Ammon's horn (tissue), 1 donor: ENCODE measurements around the gene BCAS1.

Source experiments
- DNase-seq: peaks from one replicate; pipeline ENCODE4 v3.0.0-alpha.2; 2016; ENCODE audit warnings: low spot score

The BCAS1 gene, protein sequence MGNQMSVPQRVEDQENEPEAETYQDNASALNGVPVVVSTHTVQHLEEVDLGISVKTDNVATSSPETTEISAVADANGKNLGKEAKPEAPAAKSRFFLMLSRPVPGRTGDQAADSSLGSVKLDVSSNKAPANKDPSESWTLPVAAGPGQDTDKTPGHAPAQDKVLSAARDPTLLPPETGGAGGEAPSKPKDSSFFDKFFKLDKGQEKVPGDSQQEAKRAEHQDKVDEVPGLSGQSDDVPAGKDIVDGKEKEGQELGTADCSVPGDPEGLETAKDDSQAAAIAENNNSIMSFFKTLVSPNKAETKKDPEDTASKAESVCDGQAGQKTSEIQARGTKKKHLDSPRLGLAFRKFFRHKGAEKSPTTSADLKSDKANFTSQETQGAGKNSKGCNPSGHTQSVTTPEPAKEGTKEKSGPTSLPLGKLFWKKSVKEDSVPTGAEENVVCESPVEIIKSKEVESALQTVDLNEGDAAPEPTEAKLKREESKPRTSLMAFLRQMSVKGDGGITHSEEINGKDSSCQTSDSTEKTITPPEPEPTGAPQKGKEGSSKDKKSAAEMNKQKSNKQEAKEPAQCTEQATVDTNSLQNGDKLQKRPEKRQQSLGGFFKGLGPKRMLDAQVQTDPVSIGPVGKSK

DNA sequence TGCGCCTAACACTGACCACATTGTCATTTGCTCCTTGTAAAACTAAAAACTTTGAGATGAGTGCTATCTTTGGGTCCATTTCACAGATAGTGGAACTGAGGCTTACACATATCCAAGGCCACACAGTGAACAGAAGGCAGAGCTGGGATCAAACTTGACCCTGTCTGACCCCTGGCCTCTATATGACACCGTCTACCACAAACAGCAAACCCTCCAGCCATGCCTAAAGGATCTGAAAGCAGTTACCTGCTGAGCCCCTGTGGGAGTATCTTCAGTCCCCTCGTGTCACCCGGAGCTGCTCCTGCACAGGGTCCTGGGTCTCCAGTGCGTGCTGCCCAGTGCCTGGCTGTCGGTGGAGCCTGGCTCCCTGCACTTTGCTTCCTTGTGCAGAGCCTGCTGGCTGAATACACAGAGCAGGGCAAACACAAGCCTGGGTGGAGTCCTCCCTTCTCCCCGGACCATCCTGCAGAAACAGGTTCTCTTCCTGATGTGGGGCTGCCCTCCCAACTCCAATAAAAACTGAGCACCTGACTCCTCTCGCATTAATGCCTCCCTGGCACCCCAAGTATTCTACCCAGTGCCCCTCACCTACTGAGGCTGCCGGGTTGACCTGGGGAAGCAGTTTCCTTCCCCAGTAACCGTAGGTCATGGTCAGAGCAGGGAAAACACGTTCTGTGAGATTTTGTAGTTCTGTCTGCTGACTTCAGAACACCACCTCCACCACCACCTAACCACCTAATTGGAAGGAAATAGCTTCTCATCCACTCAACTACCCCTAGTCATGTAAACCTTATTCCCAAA, at the start of gene BCAS1:
Gene BCAS1 (minus strand): TSS at position 408 of the 801 bp plus-strand sequence. CDS start 11,876 bp downstream, outside the sequence.
- no peak for DNase-seq

DNA sequence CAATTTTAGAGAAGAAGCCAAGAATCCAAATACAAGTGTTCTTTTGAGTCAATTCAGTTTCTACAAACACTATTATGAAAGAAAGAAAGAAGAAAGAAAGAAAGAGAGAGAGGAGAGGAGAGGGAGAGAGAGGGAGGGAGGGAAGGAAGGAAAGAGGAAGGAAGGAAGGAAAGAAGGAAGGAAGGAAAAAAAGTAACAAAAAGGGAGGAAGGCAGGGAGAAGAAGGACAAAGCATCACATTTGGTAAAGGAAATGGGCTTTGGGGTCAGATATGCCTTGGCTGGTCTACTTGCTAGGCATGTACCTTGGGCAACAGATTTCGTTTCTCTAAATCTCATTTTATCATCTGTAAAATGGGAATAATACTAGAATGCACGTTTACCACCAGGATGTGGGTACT, 49.4 kb upstream of the BCAS1 start:
- no peak for DNase-seq

DNA sequence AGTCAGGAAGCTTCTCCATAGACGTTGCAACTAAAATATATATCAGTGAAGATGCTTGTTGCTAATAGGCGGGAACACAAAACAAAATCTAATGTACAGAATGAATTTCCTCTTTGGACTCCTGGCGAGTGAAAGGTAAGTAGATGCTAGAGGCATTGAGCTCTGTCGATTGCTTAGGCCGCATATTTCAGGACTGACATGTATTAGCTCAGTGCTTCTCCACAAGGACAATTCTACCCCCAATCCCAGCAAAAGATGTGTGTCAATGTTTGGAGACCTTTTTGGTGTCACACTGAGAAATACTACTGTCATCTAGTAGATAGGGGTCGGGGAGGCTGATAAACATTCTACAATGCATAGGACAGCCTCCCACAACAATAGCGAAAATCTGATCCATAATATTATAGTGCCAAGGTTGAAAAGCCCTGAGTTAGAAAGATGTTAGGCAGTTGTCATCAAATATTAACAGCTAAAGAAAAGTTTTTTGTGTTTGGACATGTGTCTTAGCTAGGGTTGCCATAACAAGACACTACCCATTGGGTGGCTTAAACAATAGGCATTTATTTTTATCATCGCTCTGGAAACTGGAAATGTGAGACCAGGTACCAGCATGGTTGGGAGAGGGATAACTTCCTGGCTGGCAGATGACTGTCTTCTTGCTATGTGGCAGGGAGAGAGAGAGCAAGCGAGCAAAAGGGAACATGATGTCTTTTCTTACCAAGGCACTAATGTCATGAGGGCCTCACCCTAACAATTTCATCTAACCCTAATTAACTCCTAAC, 48.0 kb upstream of the BCAS1 start:
- DNase-seq: no peak

DNA sequence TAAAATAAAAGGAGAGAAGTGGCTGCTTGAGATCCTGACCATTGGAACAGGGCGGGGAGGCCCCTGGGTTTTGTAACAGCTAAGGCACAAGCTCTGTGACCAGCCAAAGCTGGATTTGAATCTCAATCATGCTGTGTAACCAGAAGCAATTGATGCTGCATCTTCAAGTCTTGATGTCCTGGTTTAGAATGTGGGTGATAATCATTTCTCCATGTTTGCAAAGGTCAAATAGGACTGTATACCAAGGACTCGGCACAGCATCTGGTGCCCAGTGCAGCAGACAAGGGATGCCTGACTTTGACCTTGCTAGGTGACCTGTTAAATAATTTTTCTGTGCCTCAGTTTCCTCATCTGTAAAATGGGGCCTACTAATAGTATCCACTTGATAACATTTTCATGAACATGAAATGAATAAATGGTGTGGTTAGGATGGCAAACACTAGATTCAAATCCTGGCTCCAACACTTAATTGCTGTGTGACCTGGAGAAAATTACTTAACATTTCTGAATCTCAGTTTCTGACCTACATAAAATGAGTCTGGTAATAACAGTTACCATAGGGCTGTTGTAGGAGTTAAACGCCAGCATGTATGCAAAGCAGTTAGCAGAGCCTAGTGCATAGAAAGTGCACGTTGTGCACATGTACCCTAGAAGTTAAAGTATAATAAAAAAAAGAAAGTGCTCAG, 46.3 kb upstream of the BCAS1 start:
- DNase-seq: no peak

DNA sequence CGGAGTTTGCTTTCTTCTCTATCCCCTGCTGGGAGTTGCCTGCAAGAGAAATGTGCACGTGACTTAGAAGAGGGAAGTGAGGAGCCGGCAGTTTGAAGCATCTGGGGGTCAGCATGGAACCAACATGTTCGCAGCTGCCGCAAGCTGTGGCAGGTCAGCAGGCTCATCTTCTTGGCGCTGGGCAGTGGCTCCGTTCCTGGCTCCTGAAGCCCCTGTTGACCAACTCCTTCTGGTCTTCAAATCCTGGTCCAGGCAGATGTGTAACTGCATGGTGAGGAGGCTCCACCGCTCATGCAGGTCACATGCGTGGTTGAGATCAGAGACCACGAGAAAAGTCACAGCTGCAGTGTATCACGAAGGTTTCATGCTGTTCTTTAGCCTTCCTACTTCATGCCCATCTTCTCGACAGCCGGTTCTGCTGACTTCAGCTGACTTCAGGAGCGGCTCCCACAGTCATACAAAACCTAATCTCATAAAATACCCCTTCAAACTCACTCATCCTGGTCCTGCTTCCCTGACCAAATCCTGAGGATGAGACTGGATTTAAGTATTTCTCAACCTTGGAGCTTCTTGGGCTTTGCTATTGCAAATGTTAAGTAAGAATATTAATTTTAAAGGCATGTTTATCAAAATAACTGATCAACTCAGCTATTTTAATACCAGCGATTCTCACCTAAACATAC, 44.9 kb upstream of the BCAS1 start:
- DNase-seq: no peak

DNA sequence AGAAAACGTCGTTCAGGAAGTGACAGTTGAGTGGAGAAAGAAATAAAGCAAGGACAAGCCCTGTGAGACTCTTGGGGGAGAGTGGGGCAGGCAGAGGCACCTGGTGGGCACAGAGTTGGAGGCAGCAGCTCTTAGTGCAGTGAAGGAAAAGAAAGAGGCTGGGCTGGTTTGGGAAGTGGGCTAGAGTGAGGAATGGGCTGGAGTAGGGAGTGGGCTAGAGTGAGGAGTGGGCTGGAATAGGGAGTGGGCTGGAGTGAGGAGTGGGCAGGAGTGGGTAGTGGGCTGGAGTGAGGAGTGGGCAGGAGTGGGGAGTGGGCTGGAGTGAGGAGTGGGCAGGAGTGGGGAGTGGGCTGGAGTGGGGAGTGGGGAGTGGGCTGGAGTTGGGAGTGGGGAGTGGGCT, 43.7 kb upstream of the BCAS1 start:
- DNase-seq: no peak

DNA sequence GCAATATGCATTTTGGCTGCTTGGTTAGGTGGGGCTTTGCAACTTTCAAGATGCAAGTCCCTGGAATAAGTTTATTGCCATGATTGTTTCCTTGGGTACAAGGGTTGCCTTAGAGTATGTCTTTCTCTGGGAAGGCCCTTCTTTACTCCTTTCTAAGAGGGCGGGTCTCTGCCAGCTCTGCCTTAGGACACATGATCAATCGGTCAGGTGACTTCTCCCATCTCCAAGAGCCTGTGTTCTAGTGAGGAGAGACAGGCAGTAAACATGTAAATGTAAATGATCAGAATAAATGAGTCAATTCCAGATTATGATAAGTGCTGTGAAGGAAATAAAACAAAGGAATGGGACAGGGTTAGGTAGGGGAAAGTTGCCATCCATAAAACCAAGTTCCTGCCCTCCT, 43.2 kb upstream of the BCAS1 start:
- DNase-seq: no peak

DNA sequence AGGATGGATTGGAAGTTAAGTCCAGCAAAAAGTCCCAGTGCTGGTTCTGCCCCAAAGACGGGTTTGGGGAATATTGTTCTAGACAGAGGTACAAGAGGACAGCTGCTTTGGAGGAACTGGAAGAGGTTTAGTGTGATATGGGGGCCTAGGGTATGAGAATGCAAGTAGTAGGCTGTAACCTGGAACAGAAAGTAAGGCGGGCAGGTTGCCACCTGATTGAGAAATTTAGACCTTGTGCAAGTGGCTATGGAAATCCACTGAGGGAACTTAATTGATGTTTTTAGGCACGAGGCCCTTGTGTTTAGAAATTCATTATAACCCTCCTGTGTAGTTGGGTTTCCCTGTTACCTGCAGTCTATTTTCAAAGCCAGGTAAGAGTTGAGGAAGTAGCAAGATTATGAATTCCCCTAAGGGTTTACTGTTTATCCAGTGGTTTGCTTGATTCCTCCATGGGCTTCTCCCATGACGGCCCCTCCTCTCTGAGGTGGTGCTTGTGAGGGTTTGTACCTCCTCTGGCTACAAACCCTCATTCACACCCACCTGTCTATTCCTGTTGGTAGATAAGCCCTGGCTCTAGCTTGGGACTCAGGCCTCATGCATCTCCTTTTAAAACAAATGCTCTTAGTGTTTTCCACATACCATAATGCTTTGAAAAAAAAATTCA, 42.0 kb upstream of the BCAS1 start:
- no peak for DNase-seq

DNA sequence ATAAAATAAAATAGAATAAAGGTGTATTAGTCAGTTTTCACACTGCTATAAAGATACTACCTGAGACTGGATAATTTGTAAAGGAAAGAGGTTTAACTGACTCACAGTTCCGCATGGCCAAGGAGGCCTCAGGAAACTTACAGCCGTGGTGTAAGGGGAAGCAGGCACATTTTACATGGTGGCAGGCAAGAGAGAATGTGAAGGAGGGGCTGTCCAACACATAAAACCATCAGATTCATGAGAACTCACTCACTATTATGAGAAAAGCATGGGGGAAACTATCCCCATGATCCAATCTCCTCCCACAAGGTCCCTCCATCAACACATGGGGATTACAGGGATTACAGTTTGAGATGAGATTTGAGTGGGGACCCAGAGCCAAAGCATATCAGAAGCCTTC, 41.1 kb upstream of the BCAS1 start:
- no peak for DNase-seq

DNA sequence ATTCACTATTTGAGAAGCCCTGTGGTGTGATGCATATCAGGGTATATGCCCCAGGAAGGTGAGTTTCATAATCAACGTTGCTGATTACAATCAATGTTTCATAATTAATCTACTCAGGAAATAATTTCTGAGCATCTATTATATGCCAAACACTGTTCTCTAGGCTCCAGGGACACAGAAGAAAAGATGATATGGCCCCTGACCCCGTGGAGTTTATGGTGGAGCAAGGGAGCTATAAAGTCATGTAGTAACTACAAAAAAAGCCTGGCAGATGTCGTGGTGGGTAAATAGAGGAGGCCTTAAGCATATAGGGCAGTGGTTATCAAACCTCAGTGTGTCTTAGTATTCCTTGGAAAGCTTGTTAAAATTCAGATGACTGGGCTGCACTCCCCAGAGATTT, 40.1 kb upstream of the BCAS1 start:
- DNase-seq: no peak

DNA sequence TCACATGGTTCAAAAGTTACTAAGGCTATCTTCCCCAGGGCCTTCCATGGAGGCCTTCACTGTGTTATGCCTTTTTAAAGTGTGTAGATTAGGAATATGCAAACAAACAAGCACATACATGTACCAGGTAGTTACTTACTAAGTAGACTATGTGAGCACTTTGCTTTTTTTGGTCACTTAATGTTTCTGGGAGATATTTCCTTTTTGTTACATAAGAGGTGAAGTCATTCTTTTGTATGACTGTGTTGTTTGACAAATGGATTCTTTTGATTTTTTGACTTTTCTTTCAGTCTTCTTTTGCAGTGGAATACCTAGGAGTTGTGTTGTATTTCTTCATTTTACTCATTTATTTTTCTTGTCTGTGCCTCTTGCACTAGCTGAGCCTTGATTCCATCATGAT, 39.6 kb upstream of the BCAS1 start:
- DNase-seq: no peak

DNA sequence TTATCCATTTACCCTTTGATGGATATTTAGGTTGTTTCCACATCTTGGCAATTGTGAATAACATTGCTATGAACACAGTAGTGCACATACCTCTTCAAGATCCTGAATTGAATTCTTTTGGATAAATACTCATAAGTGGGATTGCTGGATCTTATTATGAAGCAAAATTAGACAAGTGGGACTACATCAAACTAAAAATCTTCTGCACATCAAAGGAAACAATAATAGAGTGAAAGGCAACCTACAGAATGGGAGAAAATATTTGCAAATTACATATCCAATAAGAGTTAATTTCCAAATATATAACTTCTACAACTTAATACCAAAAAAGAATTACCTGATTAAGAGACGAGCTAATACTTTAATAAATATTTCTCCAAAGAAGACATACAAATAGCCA, 38.4 kb upstream of the BCAS1 start:
- no peak for DNase-seq

DNA sequence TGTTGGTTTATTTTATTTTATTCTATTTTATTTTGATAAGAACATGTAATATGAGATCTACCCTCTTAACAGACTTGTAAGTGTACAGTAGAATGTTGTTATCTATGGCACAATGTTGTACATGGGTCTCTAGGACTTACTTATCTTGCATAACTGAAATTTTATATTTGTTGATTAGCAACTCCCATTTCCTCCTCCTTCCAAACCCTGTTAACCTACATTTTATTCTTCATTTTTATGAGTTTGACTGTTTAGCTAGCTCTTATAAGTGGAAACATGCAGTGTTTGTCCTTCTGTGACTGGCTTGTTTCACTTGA, 37.9 kb upstream of the BCAS1 start:
- DNase-seq: no peak

DNA sequence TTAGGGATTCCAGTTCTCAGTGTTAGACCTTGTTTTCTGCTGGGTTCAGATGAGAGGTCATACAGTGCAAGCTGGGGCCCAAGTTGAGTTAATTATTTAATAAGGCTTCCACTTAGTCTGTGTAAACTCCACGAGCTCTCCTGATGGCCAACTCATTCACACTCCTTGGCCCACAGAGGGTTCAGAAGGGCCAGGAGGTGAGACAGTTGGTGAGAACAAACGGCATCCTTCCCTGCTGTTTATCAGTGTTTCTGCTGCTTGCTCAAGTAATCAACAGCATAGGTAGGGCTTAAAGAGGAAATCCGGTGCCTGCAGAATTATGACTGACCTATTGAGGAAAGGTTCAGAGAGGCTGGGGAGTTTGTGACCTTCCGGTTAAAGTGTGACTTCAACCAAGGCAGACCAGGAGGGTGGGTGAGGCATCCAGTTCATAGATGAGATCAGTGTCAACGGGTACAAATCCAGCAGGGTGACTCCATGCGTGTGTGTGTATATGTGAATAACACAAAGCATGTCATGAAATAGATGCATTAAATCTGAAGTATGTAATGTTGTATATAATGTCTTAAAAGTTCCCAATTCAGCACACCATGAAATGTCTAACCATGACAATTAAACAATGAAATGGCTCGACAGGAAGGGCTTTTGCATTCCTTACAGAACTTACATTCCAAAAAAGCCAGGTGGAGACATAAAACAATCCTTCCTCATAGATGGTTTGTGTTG, 37.4 kb upstream of the BCAS1 start:
- no peak for DNase-seq

DNA sequence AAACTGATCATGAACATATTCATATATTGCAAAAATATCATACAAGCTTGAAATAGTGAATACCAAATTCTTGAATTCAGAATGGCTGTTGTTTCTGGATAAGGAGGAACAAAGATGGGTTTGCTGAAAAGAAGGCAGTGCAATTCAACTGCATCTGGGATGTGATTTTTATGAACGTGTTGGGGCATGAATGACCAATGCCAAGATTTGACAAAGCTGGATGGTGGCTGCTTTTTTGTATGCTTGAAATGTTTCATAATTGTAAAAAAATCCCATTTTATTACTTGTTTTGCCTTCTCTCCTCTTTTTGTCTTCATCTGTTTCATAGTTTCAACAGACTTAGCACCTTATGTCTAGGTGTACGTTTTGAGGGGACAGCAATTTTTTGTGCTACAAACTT, 36.8 kb upstream of the BCAS1 start:
- no peak for DNase-seq

DNA sequence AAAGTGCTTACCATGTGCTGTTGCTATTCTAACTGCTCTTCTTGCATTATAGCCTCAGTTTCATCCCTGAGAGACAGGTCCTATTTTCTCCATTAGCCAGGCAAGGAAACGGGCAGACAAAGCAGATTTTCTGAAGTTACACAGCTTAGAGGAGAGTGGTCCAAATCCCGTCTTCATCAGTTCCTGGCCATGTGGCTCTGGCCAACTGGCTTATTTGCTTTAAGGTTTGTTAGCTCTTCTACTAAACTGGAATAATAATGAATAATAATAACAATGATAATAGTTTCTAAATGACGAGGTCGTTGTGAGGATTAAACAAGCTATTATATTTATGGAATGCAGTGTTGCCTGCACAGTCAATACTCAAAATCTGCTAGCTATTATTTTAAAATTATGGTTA, 35.8 kb upstream of the BCAS1 start:
- DNase-seq: no peak

DNA sequence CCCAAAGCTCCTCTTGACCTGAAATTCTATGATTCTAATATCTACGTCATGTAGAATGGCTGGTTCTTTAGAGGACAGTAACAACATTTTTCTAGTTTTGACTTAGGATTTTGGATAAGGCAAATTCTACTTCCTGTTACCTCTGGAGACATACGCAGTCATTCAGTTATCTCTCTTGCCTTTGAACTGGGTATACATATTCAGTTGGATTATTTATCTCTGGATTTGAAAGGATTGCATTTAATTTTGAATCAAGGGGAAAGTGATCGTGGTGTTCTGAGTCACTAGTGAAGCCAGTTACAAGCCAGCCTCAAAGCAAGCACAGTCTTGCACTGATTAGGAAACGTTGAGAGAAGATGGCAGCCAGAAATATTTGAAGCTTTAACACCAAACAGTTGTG, 35.3 kb upstream of the BCAS1 start:
- DNase-seq: no peak

DNA sequence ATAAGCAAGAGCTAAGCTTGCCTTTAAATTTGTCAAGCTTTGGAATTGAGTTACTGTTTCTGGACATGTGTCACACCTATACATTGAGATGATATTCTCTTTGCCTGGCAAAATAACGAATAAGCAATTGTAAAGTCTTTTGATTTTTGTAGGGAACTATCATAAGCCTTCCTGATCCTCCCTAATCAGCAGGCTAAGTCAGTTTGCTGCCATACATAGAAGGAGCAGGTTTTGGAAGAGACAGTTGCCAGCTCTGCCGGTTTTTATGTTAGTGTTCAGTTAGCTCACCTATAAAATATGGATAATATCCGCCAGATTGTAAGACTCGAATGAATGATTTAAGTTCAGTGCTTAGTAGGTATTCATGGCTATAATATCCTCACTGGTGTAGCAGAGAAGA, 34.4 kb upstream of the BCAS1 start:
- no peak for DNase-seq

DNA sequence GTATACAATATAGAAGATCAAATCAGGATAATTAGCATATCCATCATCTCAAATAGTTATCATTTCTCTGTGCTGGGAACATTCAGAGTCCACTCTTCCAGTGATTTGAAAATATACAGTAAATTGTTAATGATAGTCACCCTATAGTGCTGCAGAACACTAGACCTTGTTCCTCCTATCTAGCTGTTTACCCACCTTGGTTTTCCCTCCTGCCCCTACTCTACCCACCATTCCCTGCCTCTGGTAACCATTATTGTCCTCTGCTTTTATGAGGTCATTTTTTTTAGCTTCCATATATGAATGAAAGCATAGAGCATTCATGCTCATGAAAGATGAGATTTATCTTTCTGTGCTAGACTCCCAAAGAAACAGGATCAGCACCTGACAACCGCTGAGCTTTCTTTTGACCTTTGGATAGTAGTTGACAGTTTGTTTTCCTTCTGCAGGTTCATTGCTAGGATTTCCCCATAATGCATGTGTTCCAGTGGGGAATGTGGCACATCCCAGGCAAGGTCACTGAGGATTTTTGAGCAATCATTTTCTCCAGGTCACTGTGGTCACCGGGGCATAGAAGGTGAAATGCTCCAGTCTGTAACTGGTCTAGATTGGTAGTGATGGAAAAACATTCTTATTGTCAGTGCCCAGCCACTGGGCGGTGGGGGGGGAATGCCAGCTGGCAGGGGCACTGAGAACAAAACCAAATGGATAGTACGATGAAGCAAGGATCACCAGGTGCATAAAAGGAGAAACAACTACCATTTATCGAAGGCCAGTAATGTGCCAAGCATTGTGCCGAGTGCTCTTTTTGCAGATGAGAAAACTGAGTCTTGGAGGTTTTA, 33.6 kb upstream of the BCAS1 start:
- DNase-seq: no peak
